GM18505 (cell line): ENCODE data around the gene RAB23.

ENCODE experiments used
- ATAC-seq: cut with Tn5 transposase; IDR thresholded peaks from one replicate; pipeline ENCODE4 v1.9.1; 2021; ENCODE audit not compliant: unreplicated experiment
- POLR2A ChIP-seq: IDR thresholded peaks from 4 replicates; pipeline ENCODE4 v1.6.1; 2011; ENCODE audit warnings: borderline replicate concordance; ENCODE audit not compliant: insufficient read depth, insufficient read length; ENCODE audit errors: extremely low read depth

RAB23 gene

GRCh38 chr6:57221936-57222742 is at the start of gene RAB23:
Gene RAB23 (minus strand): TSS chr6:57222307. CDS start chr6:57210380, 11,927 bp downstream.
- ATAC-seq = peak; percentile 89
- TF ChIP-seq POLR2A = peak; percentile 75

DNA sequence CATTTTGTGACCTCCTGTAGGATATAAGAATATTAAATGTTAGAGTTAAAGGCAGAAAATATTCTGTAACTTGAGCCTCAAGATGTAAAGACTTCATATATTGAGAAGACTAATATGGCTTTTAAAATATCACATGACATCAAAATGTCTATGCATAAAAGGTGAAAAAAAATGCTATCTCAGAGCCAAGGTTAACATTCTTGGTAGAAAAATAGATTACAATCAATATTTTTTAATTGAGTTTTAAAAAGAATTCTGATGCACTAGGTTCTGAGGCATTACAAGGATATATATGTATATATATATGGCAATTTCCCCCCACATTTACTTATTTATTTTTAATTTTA is 46.2 kb upstream of the RAB23 start:
- ATAC-seq = no peak
- no peak for TF ChIP-seq POLR2A

GRCh38 chr6:57267586-57268293 is 45.6 kb upstream of the RAB23 start:
- no peak for ATAC-seq
- TF ChIP-seq POLR2A = no peak

DNA sequence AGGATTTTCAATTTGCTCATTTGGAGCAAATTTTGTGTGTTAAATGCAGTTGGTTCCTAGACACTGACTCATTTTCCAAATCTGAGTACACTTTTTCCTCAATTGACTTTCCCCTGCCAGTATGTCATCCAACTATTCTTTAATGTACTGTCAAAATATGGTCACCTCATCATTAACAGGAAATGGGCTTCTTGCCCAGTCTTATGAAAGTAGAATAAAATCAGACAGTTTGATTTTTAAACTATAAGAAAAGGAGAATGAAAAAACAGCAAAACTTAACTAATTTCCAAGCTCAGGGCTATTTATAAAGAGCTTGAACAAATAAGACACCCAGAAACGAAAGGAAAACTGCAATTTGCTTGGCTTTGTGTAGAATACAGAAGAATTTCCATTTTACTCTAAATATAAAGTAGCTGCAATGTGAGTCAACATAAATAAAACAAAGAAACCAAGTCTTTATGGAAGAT is 43.7 kb upstream of the RAB23 start:
- no peak for TF ChIP-seq POLR2A
- ATAC-seq = no peak

DNA sequence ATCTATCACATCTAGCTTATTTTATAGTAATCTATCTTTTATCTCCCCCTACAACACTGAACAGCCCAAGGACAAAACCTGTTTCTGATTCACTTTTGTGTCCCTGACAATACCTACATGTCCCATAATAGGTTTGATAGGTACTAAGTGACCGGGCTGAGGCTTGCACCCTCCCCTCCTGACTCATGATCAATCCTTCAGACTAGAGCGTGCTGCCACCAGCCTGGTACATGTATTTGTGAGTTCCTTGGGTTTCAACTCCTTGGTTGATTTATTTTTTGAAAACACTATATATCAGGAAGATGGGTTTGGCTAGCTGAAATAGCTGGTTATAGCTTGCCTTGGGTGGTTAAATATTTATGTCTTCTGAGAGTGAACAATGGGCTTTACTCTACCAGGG is 41.6 kb upstream of the RAB23 start:
- no peak for TF ChIP-seq POLR2A
- ATAC-seq = no peak

GRCh38 chr6:57262901-57263694 is 41.0 kb upstream of the RAB23 start:
- no peak for ATAC-seq
- no peak for TF ChIP-seq POLR2A

DNA sequence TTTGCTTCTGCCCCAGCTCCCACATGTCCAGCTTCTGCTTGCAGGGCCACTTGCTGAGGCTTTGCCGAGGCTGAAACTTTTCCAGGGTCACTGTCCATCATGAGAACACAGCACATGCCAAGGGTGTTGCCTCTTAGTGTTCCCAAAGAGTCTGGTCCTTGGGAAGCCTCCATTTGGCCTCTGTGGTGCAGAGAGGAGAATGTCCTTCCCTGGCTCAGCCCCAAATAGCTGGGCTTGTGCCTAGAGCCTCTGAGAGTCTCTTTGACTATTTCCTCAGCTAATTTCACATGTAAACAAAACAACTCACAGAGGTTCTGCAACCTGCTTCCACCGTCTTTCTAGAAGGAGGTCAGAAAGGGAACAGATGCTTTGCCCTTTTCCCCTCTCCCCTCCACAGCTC is 40.4 kb upstream of the RAB23 start:
- no peak for TF ChIP-seq POLR2A
- ATAC-seq = no peak

GRCh38 chr6:57261926-57262325 is 39.8 kb upstream of the RAB23 start:
- no peak for TF ChIP-seq POLR2A
- ATAC-seq = no peak

DNA sequence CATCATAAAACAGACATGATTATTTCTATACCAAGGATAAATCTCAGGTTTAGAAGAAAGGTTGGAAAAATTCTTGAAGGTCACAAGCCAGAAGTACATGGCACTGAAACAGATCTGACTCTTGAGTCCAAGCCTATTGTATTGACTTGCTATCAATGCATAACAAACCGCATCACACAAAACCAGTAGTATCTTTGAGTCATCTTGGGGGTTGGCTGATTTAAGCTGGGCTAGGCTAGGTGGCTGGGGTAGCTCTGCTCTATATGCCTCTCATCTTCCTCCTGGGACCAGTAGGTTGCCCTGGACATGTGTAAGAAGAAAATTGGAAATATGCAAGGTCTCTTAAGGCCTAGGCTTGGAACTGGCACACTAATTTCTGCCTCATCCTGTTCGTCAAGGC is 37.0 kb upstream of the RAB23 start:
- no peak for ATAC-seq

DNA sequence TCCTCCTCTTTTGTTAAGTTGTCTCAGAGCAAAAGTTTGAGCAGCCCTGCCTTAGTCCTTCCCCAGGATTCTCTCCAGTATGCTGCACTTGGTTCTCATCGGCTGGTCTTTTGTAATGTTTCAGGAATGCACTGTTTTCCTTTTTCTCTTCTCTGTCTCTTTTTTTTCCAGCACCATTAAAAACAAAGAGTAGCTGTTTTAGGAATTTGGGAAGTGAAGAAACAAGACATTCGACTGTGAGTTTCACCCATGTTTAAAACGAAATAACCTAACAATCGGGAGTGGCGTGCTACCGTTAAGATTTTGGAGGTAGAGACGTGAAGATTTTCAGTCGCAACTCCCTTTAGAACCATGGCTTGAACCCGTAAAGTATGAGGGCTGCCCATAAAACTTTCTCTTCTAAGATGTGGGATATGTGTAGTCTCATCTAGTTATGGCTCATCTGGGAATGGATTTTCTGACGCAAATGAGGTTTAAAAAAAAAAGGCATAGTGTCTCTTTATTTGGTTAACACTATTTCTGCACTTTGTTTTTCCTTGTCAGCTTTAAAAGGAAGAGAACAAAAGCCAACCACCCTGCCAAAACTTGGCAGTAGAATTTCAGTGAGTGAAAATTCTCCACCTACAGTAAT is 35.9 kb upstream of the RAB23 start:
- TF ChIP-seq POLR2A = no peak
- no peak for ATAC-seq

More for the DNA sequence above, 37.0 kb upstream of the RAB23 start:
- TF ChIP-seq POLR2A = no peak

DNA sequence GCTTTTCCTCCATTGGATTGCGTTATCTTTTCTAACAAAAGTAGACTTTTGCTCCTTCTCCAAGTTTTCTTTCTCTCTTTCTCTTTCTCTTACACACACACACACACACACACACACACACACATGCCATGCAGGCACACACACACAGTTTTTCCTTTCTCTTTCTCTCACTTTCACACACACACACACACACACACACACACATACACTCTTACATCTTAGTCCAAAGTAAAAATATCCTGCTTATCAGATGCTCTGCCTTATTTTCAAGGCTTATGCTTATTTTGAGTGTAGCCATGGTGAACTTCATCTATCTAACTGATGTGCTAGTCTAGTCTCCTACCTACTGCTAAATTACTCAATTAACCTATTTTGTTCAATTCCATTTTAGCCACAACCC is 34.4 kb upstream of the RAB23 start:
- no peak for ATAC-seq
- no peak for TF ChIP-seq POLR2A

GRCh38 chr6:57255451-57256169 is 33.5 kb upstream of the RAB23 start:
- no peak for TF ChIP-seq POLR2A

More at GRCh38 chr6:57255451-57256169, 33.5 kb upstream of the RAB23 start:
- ATAC-seq = no peak
